Cardiac atrium fibroblast (primary cell): Measurements from ENCODE around the gene LTF. TPM values are rescaled to one million over a fixed set of nuclear protein-coding genes. Genes with fewer than 3 reads are reported as not detected.

Source experiments
- total RNA-seq: library from RNA; depleted of rRNA; stranded (reverse); fragments of >200 nt; gene quantifications from 2 replicates; pipeline ENCODE4 v1.2.3, GENCODE V29; 2015

Gene LTF
- under 0.01 and 23.3 TPM in 2 replicates for total RNA-seq

GRCh38 chr3:46464326-46465195 is at the start of gene LTF:
LTF (minus strand) TSS chr3:46464905; CDS start chr3:46464867, 38 bp downstream.

DNA sequence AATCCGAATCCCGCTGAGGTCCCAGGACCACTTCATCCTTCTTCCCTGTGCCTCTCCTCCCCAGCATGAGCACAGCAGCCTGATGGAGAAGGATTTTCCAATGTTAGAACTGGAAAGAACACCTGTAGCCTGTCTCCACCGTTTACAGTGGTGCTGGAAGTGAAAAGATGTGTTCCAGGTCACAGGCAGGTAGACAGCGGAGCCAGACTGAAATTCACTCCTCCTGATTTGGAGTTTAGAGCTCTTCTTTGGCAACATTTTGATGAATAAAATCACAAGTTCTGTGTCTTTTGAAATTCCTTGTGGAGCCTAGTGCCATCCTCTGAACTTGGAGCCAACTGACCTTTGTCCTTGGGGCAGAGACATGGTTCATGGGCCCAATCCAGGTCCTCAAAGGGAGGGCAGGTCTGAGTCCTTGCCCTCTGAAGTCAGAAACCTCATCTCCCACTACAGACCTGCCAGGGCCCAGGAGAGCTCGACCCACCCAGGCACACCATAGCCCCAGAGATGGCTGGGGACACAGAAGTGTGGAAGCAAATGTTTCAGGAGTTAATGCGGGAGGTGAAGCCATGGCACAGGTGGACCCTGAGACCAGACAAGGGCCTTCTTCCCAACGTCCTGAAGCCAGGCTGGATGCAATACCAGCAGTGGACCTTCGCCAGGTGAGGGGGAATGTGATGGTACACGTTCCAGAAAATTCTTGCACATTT is 33.0 kb upstream of the LTF start, which contains the start of gene RTP3:
RTP3 (plus strand) TSS at position 421 of the 710 bp plus-strand sequence; CDS start at position 508, 87 bp downstream.

DNA sequence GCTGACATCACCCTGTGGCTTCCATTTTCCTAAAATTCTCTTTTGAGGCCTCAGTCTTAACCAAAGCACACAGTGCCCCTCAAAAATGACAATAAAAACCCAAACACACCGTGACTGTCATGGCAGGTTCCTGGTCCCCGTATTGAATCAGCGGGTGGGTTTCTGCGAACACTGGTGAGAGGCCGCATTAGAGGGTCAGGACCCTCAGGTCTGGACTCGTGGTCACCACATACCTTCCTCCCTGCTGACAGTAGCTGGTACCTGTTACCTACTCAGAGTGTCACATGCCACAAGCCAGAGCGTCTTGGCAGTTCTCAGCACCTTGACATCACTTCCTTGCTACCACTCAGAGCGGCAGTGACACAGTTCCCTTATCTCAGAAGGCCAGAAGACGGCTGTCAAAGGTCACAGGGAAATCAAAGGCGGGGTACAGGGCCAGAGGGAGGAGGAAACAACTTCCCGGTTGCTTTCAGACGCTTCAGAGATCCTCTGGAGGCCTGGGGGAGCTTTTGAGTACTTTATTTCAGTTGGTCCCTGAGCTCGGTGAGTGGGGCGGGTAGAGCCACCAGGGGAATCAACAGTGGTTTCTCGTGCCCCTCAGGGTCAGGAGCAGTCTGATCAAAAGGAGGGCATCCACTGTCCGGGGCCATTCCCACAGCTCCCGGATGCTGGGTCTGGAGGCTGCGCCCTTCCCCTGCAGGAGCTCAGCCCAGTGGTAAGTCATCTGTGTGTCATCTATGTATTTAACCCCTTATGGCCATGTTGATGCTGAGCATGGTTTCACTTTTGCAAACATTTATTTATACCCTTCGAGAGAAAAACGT is 57.7 kb downstream of the LTF start, which contains the start of the genes CCR5AS and CCRL2:
CCR5AS (minus strand) TSS at position 279 of the 824 bp plus-strand sequence.
CCRL2 (plus strand) TSS at position 472 of the 824 bp plus-strand sequence. CDS start 821 bp downstream, outside the sequence.

Other genes with a start within 250 kb of the LTF start
- not detected in 2 replicates for gene CCR3, start 222.4 kb downstream of the LTF start, total RNA-seq
- not detected in 2 replicates for gene CCR2, start 110.8 kb downstream of the LTF start, total RNA-seq
- not detected in 2 replicates for gene CCR5, start 94.0 kb downstream of the LTF start, total RNA-seq
- gene CCRL2, start 57.6 kb downstream of the LTF start, total RNA-seq, result 3.6 TPM in 1 of 2 replicates, not detected in the other
- gene RTP3, start 33.1 kb upstream of the LTF start, total RNA-seq, result not detected in 2 replicates
- 0.32 and 1.3 TPM in 2 replicates for gene LRRC2, start 101.4 kb upstream of the LTF start, total RNA-seq
- gene FAM240A, start 147.6 kb upstream of the LTF start, total RNA-seq, result not detected in 2 replicates
- 0.32 and 1.4 TPM in 2 replicates for gene ALS2CL, start 228.8 kb upstream of the LTF start, total RNA-seq
- gene TMIE, start 236.5 kb upstream of the LTF start, total RNA-seq, result not detected in 2 replicates